Activated T-helper 17 cell treated with anti-CD3 and anti-CD28 coated beads, Interleukin-2, amount 50 U/mL, for 72 hours (primary cell): ENCODE measurements around the gene ATP8B1. TPM values are rescaled to one million over a fixed set of nuclear protein-coding genes. Genes with fewer than 3 reads are reported as not detected.

Experiments used
- ATAC-seq: fragments of 150-1000 bp; cut with Tn5 transposase; replicated peaks from 2 replicates; pipeline ENCODE4 v1.10.0; 2021; ENCODE audit warnings: mild to moderate bottlenecking, moderate library complexity
- H3K27ac Mint-ChIP-seq: one replicate; pipeline ENCODE4 v1.8.0; 2022; ENCODE audit warnings: mixed read lengths
- H3K27me3 Mint-ChIP-seq: one replicate; pipeline ENCODE4 v1.8.0; 2022; ENCODE audit warnings: mixed read lengths
- H3K36me3 Mint-ChIP-seq: one replicate; pipeline ENCODE4 v1.8.0; 2022; ENCODE audit warnings: low read depth, mild to moderate bottlenecking, mixed read lengths
- H3K4me1 Mint-ChIP-seq: one replicate; pipeline ENCODE4 v1.8.0; 2022; ENCODE audit warnings: mixed read lengths
- H3K4me3 Mint-ChIP-seq: one replicate; pipeline ENCODE4 v1.8.0; 2022; ENCODE audit warnings: mild to moderate bottlenecking, mixed read lengths
- H3K9me3 Mint-ChIP-seq: one replicate; pipeline ENCODE4 v1.8.0; 2022; ENCODE audit warnings: mixed read lengths
- total RNA-seq, 2 donors: library from RNA; stranded (reverse); gene quantifications; one replicate each; pipeline ENCODE4 v1.2.3, GENCODE V29; 2022

ATP8B1 gene
- total RNA-seq, 2 donors from 2014 or later = not detected

DNA sequence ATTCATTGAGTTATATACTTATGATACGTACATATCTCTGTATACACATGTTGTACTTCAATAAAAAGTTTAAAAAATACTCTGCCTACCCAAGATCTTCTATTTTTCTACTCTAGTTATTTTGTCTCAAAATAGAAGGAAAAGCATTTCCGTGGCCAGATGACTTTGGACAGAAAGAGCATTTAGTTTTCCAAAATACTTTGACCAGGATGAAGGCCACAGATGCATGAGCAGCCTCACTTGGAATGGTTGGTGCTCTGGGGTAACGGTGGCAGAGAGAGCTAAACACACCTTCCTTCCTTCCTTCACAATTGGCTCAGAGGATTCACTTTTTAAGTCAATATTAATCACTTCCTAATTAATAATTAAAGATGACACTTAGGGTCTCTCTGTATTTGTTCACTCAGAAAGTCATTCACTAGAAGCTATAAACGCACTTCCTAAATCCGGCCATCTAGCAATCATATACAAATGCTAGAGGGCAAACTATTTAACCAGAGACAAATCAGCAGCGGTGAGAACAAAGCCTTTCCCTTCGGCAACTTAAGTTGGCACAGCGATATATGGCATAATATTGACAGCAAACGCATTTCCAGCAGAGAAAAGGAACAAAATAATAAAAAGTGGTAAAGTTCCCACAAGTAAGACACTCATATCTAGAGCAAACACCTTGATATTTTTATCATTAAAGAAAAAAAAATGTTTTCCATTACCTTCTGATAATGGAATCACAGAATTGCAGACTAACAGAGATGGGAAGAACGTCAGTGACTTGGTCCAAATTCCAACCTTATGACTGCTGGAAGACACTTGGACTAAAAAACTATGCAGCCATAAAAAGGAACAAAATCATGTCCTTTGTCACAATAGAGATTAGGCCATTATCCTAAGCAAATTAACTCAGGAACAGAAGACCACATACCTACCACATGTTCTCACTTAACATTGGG is 125.6 kb downstream of the ATP8B1 start:
- Mint-ChIP-seq H3K4me1 (peaks cover 3% of the 10 kb centered on the region), H3K27me3 (no peaks in the 10 kb centered on the region), H3K36me3 (no peaks in the 10 kb centered on the region), H3K27ac (no peak overlapping the region), H3K9me3 (no peaks in the 10 kb centered on the region), H3K4me3 (no peak overlapping the region)
- no peak for ATAC-seq

GRCh38 chr18:57674891-57675290 is 128.2 kb downstream of the ATP8B1 start:
- no peak for ATAC-seq
- Mint-ChIP-seq H3K4me3 (no peak overlapping the region), H3K9me3 (no peaks in the 10 kb centered on the region), H3K4me1 (peaks cover 6% of the 10 kb centered on the region), H3K36me3 (no peaks in the 10 kb centered on the region), H3K27me3 (no peaks in the 10 kb centered on the region), H3K27ac (no peak overlapping the region)

GRCh38 chr18:57670046-57670445 is 133.1 kb downstream of the ATP8B1 start:
- Mint-ChIP-seq H3K9me3 (no peaks in the 10 kb centered on the region), H3K4me3 (no peak overlapping the region), H3K36me3 (no peaks in the 10 kb centered on the region), H3K4me1 (peaks cover 14% of the 10 kb centered on the region), H3K27me3 (no peaks in the 10 kb centered on the region), H3K27ac (no peak overlapping the region)
- no peak for ATAC-seq

DNA sequence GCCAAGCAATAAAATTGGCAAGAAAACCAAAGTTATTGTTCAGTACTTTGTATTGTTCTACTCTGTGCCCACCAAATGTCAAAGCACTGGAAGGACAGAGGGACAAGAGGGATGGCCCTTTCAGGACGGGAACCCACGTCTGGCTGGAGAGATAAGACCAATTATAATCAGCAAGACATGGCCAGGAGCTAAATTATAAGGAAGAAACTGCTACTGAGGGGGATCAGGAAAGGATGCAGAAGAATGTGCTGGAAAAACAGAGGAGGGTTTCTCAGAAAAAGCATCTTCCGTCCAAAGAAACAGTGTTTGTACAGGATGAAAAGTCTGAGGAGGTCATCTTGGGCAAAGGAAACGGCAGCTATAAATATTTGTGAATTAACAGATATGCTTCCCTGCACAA is 135.1 kb downstream of the ATP8B1 start:
- Mint-ChIP-seq H3K27ac (no peak overlapping the region), H3K4me3 (no peak overlapping the region), H3K4me1 (peaks cover 19% of the 10 kb centered on the region), H3K27me3 (no peaks in the 10 kb centered on the region), H3K9me3 (no peaks in the 10 kb centered on the region), H3K36me3 (no peaks in the 10 kb centered on the region)
- ATAC-seq = no peak

GRCh38 chr18:57666818-57667497 is 136.2 kb downstream of the ATP8B1 start:
- no peak overlapping the region for H3K27ac Mint-ChIP-seq
- H3K9me3 Mint-ChIP-seq = no peaks in the 10 kb centered on the region
- peaks cover 19% of the 10 kb centered on the region for H3K4me1 Mint-ChIP-seq
- no peak overlapping the region for H3K4me3 Mint-ChIP-seq
- ATAC-seq = no peak
- no peaks in the 10 kb centered on the region for H3K36me3 Mint-ChIP-seq
- no peaks in the 10 kb centered on the region for H3K27me3 Mint-ChIP-seq

DNA sequence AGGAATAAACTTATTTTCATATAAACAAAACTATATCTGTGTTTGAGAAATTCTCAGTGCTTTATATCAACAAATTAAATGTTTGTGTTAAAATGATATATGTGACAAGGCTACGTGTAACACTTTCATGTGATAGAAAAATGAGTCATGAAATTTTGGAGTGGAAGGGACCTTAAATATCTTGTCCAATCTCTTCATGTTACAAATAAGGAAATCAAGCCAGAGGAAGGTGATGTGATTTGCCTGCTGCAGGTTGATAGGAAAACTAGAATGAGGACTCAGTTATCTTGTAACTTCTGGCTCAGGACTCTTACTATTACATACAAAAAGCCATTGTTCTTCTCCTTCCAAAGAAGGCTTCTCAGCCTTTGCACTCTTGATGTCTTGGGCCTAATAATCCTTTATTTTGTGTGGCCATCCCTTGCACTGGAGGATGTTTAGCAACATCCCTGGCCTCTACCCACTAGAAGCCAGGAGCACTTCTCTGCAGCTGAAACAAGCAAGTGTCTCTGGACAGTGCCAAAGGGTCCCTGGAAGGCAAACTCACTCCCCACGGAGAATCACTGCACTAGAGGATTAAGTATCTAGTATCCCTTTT is 138.4 kb downstream of the ATP8B1 start:
- H3K27me3 Mint-ChIP-seq = no peaks in the 10 kb centered on the region
- H3K27ac Mint-ChIP-seq = no peak overlapping the region
- no peaks in the 10 kb centered on the region for H3K9me3 Mint-ChIP-seq
- H3K36me3 Mint-ChIP-seq = no peaks in the 10 kb centered on the region
- H3K4me1 Mint-ChIP-seq = peaks cover 14% of the 10 kb centered on the region
- no peak overlapping the region for H3K4me3 Mint-ChIP-seq
- no peak for ATAC-seq

- H3K36me3 Mint-ChIP-seq = no peaks in the 10 kb centered on the region
- no peak overlapping the region for H3K4me3 Mint-ChIP-seq
- H3K4me1 Mint-ChIP-seq = peaks cover 11% of the 10 kb centered on the region
- H3K27me3 Mint-ChIP-seq = no peaks in the 10 kb centered on the region
- ATAC-seq = no peak
- H3K27ac Mint-ChIP-seq = no peak overlapping the region
- no peaks in the 10 kb centered on the region for H3K9me3 Mint-ChIP-seq
Observed at GRCh38 chr18:57660961-57661360, 142.2 kb downstream of the ATP8B1 start.

DNA sequence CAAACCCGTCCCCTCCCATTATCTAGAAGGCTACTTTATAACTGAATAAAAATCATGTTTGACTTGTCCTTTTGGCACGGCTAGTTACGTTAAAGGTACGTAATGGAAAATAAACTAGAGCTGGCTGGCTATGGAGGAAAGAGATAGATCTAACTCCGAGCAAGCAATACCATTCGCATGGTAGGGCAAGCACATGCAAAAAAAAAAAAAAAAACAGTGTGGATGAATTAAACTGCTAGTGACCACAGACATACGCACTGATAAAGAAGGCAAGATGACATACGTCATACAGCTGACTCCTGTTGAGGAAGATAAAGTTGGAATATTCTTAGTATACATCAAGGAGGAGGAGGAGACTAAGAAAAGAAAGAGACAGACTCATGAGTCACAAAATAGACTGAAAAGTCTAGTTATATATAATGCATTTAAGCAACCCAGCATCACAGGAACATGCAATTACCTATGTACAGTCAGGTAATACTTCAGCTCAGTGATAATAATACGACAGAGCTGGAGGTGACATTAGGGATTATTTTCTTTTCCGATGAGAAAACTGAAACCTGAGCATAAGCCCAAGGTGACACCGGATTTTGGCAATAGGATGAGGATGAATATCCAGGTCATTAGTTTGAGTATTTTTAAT is 143.5 kb downstream of the ATP8B1 start:
- Mint-ChIP-seq H3K9me3 (peaks cover 8% of the 10 kb centered on the region), H3K36me3 (peaks cover 6% of the 10 kb centered on the region), H3K27me3 (no peaks in the 10 kb centered on the region), H3K4me1 (peaks cover 8% of the 10 kb centered on the region), H3K4me3 (no peak overlapping the region), H3K27ac (no peak overlapping the region)
- no peak for ATAC-seq

DNA sequence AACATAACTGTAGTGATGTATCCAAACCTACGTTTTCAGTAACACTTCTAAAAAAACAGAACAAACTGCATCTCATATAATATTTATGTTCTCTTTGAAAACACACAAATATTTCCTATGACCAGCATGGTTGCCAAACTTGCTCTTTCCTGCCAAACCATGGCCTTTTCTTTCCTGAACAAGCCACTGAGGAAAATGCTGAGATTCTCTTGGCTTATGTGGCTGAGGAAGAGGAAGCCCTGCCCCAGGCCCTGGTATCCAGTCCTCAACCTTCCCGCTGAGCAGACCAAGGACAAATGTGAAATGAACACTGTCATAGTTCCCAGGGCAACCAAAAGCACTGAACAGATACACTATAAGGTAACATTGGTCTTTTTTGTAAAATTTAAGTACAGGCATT is 145.6 kb downstream of the ATP8B1 start:
- H3K4me3 Mint-ChIP-seq = no peak overlapping the region
- no peak overlapping the region for H3K27ac Mint-ChIP-seq
- H3K27me3 Mint-ChIP-seq = no peaks in the 10 kb centered on the region
- H3K36me3 Mint-ChIP-seq = peaks cover 19% of the 10 kb centered on the region
- peaks cover 8% of the 10 kb centered on the region for H3K9me3 Mint-ChIP-seq
- peaks cover 8% of the 10 kb centered on the region for H3K4me1 Mint-ChIP-seq
- ATAC-seq = no peak

DNA sequence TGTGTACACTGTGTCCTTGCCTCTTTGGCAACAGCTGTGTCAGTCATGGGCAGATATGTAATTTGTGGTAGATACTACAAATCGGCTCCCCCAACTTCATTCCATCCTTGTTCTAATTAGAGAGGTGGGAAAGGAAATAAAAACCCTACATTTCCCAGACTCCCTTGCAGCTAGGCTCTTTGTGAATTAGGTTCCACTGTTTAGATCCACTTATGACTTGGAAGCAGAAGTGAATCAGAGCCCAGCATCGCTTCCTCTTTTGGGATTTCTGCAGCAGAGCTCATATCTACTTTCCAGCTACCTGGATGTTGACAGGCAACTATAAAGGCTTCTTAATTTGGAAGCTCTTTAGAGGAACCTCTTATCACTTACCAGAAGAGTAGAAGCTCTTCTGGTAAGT is 147.4 kb downstream of the ATP8B1 start:
- no peak overlapping the region for H3K4me3 Mint-ChIP-seq
- peaks cover 24% of the 10 kb centered on the region for H3K36me3 Mint-ChIP-seq
- ATAC-seq = no peak
- H3K27ac Mint-ChIP-seq = no peak overlapping the region
- peaks cover 8% of the 10 kb centered on the region for H3K9me3 Mint-ChIP-seq
- peaks cover 8% of the 10 kb centered on the region for H3K4me1 Mint-ChIP-seq
- H3K27me3 Mint-ChIP-seq = no peaks in the 10 kb centered on the region

GRCh38 chr18:57651914-57652313 is 151.2 kb downstream of the ATP8B1 start:
- Mint-ChIP-seq H3K4me3 (no peak overlapping the region), H3K27me3 (no peaks in the 10 kb centered on the region), H3K36me3 (peaks cover 24% of the 10 kb centered on the region), H3K4me1 (peaks cover 10% of the 10 kb centered on the region), H3K27ac (no peak overlapping the region), H3K9me3 (peaks cover 8% of the 10 kb centered on the region)
- no peak for ATAC-seq

DNA sequence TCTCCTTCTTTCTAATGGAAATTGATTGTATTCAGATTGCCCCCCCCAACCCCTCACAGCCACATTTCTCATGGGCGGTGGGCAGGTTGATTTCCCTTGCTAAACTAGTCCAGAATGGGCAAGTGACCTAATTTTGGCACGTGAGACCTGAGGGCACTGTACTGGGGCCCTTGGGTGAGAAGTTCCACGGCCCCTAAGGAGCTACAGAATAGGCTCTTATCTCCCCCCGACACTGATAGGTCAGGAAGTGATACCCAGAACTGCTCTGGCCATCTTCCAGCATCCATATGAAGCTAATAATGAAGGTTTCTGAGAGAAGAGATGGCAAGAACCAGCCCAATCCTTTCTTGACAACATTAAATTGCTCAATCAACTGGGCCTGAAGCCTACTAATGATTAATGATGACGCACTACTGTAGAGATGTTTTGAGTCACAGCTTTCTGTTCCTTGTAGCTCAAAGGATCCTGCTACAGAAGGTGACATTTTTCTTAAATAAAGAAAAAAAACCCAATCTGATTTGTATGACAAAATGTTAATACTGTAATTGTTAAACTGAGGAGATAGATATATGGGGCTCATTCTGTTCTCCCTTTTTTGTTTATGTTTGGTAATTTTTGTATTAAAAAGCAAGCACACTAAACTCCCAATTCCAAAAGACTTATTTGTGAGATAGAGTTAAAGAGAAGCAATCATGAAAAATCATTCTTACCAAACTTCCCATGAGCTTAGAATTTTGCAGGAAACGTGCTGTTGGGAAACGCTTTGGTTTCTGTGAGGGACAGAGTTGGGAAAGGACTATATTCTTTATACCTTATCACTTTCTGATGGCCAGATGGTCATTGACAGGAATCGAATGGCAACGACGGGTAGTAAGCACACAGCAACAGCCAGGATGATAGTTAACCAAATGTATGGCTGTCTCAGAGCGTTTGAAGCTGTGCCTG is 153.3 kb downstream of the ATP8B1 start:
- Mint-ChIP-seq H3K4me1 (peaks cover 5% of the 10 kb centered on the region), H3K27me3 (no peaks in the 10 kb centered on the region), H3K4me3 (no peak overlapping the region), H3K9me3 (no peaks in the 10 kb centered on the region), H3K36me3 (peaks cover 33% of the 10 kb centered on the region), H3K27ac (no peak overlapping the region)
- peak; percentile 59 for ATAC-seq

DNA sequence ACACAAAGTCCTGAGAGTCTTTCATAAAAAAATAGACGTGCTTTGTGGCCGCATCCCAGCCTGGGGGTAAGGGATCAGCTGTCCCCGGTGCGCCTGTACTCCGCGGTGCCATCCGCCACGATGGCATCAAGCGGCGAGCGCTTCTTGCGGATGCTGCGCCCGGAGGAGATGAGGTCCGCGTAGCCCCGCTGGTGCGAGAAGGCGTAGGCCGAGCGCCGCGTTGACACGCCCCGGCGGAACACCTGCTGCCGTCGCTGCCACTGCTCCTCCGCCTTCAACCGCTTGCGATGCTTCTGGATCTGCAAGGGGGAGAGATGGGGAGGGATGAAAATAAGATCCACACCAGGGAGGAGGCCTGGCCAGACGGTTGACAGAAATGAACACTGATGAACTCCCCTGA is 154.7 kb downstream of the ATP8B1 start:
- Mint-ChIP-seq H3K9me3 (no peaks in the 10 kb centered on the region), H3K27me3 (no peaks in the 10 kb centered on the region), H3K36me3 (peaks cover 25% of the 10 kb centered on the region), H3K27ac (no peak overlapping the region), H3K4me3 (no peak overlapping the region), H3K4me1 (peaks cover 5% of the 10 kb centered on the region)
- no peak for ATAC-seq
